ENCODE results near the gene ADPRM. TPM values are rescaled to one million over a fixed set of nuclear protein-coding genes. Genes with fewer than 3 reads are reported as not detected.

The ADPRM gene
- total RNA-seq, 1 experiment from 2014 or later, result 7.9 TPM

DNA sequence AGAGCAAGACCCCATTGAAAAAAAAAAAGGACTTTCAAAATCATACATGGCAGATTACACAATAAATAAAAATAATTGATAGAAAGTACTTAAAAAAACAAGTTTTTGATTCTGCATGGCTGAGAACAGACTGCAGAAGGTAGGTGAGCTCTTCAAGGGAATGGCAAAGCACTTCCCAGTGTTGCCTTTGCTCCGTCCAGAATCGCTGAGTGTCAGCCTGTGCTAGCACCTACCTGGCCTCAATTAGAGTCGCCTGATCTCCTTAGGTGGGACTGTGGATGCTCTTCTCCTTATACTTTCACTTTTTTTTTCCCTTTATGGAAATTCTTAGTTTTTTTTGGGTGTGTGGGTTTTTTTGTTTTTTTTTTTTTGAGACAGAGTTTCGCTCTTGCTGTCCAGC lies 38.4 kb downstream of the ADPRM start:
- H2AFZ ChIP-seq (ENCODE audit: low read depth, low read length, poor library complexity, severe bottlenecking), result no peak overlapping the region
- ChIA-PET RAD21 (ENCODE audit: low non-redundant PET in 1 of 2, low total read pairs in 2 of 2, uncharacterized antibody in 2 of 2, unreplicated experiment in 2 of 2) (no interaction called here), CTCF (interaction anchor here (1.6 to 2.5 kb wide), 3 partner anchors 89 to 140 kb away, joined by 3 to 13 read pairs (median 13); no protein-coding TSS in a partner anchor), POLR2A (no interaction called here)
- ATAC-seq (no peak), DNase-seq (ENCODE audit: low read depth, low spot score) (no peak)
- H3K79me2 ChIP-seq (ENCODE audit: insufficient read depth, low read length), result no peaks in the 10 kb centered on the region
- no peaks in the 10 kb centered on the region for H4K20me1 ChIP-seq (ENCODE audit: insufficient read depth)
- H3K27me3 ChIP-seq (ENCODE audit: insufficient read depth, low read length), result peaks cover 11% of the 10 kb centered on the region; the same call in 1 of the 2 replicates
- H3K9me3 ChIP-seq (ENCODE audit: control insufficient read depth in 1 of 2, insufficient read depth in 1 of 2, low read depth in 1 of 2, low read length in 2 of 2), result no peaks in the 10 kb centered on the region
- H3K4me3 ChIP-seq (replicated peaks in 1 of 2; ENCODE audit: low read depth in 1 of 2, low read length in 2 of 2), result no peak overlapping the region
- no peaks in the 10 kb centered on the region for H3K4me1 ChIP-seq (ENCODE audit: control insufficient read depth in 1 of 2, insufficient read depth in 2 of 2, low read length in 2 of 2)
- no peak for TF ChIP-seq EGR1 (IDR thresholded peaks at IDR 0.05; ENCODE audit: low read depth)
- no peak for TF ChIP-seq CEBPB (IDR thresholded peaks at IDR 0.05; ENCODE audit: low read depth)
- TF ChIP-seq POLR2AphosphoS5 (IDR thresholded peaks at IDR 0.05; ENCODE audit: low read depth, low read length), result no peak
- TF ChIP-seq SP1 (IDR thresholded peaks at IDR 0.05; ENCODE audit: low read depth), result no peak
- TF ChIP-seq, protein P1, sequence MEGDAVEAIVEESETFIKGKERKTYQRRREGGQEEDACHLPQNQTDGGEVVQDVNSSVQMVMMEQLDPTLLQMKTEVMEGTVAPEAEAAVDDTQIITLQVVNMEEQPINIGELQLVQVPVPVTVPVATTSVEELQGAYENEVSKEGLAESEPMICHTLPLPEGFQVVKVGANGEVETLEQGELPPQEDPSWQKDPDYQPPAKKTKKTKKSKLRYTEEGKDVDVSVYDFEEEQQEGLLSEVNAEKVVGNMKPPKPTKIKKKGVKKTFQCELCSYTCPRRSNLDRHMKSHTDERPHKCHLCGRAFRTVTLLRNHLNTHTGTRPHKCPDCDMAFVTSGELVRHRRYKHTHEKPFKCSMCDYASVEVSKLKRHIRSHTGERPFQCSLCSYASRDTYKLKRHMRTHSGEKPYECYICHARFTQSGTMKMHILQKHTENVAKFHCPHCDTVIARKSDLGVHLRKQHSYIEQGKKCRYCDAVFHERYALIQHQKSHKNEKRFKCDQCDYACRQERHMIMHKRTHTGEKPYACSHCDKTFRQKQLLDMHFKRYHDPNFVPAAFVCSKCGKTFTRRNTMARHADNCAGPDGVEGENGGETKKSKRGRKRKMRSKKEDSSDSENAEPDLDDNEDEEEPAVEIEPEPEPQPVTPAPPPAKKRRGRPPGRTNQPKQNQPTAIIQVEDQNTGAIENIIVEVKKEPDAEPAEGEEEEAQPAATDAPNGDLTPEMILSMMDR (IDR thresholded peaks at IDR 0.05 in 2 of 3, conservative IDR thresholded peaks at IDR 0.05 in 1 of 3; ENCODE audit: borderline replicate concordance in 1 of 3, insufficient read depth in 1 of 3, low read depth in 2 of 3, low read length in 2 of 3), result no peak
- TF ChIP-seq, protein P2, sequence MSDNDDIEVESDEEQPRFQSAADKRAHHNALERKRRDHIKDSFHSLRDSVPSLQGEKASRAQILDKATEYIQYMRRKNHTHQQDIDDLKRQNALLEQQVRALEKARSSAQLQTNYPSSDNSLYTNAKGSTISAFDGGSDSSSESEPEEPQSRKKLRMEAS (IDR thresholded peaks at IDR 0.05), result no peak
- TF ChIP-seq ZNF274 (IDR thresholded peaks at IDR 0.05; ENCODE audit: low read depth, low read length), result no peak
- TF ChIP-seq FOSL1 (IDR thresholded peaks at IDR 0.05; ENCODE audit: low read depth), result no peak
- no peak for TF ChIP-seq JUND (IDR thresholded peaks at IDR 0.05)
- TF ChIP-seq, protein P3, sequence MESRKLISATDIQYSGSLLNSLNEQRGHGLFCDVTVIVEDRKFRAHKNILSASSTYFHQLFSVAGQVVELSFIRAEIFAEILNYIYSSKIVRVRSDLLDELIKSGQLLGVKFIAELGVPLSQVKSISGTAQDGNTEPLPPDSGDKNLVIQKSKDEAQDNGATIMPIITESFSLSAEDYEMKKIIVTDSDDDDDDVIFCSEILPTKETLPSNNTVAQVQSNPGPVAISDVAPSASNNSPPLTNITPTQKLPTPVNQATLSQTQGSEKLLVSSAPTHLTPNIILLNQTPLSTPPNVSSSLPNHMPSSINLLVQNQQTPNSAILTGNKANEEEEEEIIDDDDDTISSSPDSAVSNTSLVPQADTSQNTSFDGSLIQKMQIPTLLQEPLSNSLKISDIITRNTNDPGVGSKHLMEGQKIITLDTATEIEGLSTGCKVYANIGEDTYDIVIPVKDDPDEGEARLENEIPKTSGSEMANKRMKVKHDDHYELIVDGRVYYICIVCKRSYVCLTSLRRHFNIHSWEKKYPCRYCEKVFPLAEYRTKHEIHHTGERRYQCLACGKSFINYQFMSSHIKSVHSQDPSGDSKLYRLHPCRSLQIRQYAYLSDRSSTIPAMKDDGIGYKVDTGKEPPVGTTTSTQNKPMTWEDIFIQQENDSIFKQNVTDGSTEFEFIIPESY (IDR thresholded peaks at IDR 0.05; ENCODE audit: extremely low read depth, insufficient replicate concordance, low read length), result no peak
- TF ChIP-seq, protein P4, sequence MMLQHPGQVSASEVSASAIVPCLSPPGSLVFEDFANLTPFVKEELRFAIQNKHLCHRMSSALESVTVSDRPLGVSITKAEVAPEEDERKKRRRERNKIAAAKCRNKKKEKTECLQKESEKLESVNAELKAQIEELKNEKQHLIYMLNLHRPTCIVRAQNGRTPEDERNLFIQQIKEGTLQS (IDR thresholded peaks at IDR 0.05), result no peak
- no peak for TF ChIP-seq SIN3A (IDR thresholded peaks at IDR 0.05; ENCODE audit: low read depth)
- TF ChIP-seq ELF1 (IDR thresholded peaks at IDR 0.05; ENCODE audit: borderline replicate concordance, low read depth), result no peak
- TF ChIP-seq POLR2A (IDR thresholded peaks at IDR 0.05; ENCODE audit: borderline replicate concordance, extremely low read depth, insufficient read depth, insufficient read length), result no peak
- H3K9me2 ChIP-seq (ENCODE audit: insufficient read depth), result no peaks in the 10 kb centered on the region
- no peak overlapping the region for H3K27ac ChIP-seq (ENCODE audit: low read depth, low read length)
- no peaks in the 10 kb centered on the region for H3K36me3 ChIP-seq (ENCODE audit: control insufficient read depth in 1 of 2, insufficient read depth in 2 of 2, low read length in 2 of 2)
- no TSS peak for BruUV-seq (replicated peaks)
- H3K4me2 ChIP-seq (ENCODE audit: low read length), result no peak overlapping the region
- H3K9ac ChIP-seq (ENCODE audit: low read length), result no peak overlapping the region
- intact Hi-C loops (cut with micrococcal nuclease), result loop anchor here (5.0 kb wide), 2 partner anchors 906 to 1251 kb away; no protein-coding TSS in a partner anchor
